A549 treated with AZD9567 at 1 μM for 4 hours (cell line): ENCODE measurements around the gene ANGPTL8. TPM values are rescaled to one million over a fixed set of nuclear protein-coding genes. Genes with fewer than 3 reads are reported as not detected.

Source experiments
- total RNA-seq: library from RNA; stranded (reverse); fragments of 200-300 nt; extraction: Qiagen RNA extraction; gene quantifications from 5 replicates; pipeline ENCODE4 v1.2.3, GENCODE V29; 2022; ENCODE audit not compliant: insufficient read depth

Gene ANGPTL8, protein sequence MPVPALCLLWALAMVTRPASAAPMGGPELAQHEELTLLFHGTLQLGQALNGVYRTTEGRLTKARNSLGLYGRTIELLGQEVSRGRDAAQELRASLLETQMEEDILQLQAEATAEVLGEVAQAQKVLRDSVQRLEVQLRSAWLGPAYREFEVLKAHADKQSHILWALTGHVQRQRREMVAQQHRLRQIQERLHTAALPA
- not detected in 5 replicates for total RNA-seq

DNA sequence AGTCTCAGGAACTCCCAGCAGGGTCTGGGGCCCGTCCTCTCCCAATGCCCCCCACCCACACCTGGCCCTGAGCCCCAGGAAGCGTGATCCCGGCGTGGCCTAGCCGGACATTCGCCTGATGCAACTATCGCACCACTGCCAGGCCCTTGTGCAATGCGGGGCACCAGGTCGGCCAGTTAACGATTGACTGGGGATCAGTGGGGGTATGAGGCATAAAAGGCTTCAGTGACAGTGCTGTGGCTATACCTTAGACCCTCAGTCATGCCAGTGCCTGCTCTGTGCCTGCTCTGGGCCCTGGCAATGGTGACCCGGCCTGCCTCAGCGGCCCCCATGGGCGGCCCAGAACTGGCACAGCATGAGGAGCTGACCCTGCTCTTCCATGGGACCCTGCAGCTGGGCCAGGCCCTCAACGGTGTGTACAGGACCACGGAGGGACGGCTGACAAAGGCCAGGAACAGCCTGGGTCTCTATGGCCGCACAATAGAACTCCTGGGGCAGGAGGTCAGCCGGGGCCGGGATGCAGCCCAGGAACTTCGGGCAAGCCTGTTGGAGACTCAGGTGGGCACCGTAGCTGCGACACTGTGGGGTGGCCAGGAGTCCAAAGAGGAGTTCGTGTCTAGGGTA lies at the start of gene ANGPTL8:
Gene ANGPTL8 (plus strand): TSS at position 243 of the 624 bp plus-strand sequence. CDS start 19 bp downstream, at position 262.

DNA sequence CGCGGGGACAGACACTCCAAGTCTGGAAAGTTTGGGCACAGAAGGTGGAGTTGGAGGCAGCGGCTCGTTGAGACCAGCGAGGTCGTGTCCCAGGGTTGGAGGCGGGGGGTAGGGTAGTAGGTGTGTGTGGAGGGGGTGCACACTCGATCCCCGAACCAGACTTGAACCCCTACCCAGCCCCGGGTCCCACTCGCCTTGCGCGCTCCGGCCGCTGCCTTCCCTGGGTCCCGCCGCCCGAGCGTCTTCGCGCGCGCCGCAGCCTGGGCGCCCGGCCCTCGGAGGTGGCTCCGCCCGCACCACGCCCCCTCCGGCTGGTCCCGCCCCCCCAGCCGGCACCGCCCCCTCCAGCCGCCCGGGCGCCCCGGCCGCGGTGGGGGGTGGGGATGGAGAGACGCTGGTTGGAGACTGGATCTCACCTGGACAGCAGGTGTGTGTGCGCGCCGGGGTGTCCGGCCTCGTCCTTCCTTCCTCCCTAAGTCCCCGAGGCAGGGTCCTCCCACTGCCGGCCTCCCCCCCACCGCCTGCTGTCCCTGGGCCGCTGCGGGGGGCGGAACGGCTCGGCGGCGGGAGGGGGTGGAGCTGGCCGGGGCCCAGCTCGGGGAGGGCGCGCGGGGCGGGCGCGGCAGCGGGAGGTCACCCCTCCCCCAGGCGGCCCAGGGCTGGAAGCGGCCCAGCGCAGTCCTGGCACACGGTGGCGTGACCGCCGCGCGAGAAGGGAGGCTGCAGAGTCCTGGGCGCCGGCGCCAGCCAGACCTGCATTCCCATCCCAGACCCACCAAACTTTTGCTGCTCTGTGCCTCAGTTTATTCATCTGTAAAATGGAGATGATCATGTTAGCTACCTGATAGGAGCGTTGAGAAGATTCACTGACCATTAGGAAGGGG lies 41.9 kb upstream of the ANGPTL8 start, which contains the start of gene KANK2:
Gene KANK2 (minus strand): TSS at position 255 of the 884 bp plus-strand sequence. CDS start 3,034 bp downstream, outside the sequence.

DNA sequence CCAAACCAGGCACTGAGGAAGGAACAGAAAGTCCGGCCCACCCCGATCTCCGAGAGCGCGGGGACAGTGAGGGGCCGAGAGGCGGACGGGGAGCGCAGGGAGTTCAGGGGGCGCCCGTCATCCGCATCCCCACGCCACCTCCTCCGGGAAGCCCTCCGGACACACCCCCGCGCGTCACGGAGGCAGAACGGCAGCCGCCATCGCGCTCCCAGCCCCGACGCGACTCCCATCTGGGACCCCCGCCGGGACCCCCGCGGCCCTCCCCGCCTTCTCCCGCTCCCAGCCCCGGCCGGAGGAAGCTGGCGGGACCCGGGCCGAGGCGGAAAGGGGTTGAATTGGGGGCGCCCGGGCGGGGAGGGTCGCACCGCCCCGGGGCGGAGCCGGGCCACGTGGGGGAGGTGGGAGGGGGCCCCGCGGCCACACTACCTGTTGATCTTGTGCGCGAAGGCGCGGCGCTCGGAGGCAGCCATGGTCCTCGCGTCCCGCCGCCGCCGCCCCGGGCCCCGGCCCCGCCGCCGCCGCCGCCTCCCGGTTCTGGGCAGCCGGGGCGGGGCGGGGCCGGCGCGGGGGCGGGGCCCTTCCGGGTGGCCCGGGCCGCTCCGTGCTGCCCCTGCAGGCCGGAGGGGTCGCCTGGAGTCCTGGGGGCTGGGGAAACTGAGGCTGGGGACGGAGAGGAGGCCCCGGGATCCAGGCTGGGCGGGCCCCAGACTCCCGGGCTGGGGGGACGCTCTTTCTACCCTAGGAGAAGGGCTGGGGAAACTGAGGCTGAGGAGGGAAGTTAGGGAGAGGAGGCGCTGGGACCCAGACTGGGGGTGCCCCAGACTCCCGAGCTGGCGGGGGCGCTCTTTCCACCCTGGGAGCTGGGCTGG lies 22.8 kb downstream of the ANGPTL8 start, which contains the start of gene DOCK6:
Gene DOCK6 (minus strand): TSS at position 554 of the 869 bp plus-strand sequence. CDS start 84 bp downstream, at position 470.

Other genes starting within 250 kb of the ANGPTL8 start
- 16.4 to 33.1 TPM (median 26.7 TPM) in 5 replicates for gene LDLR, start 150.2 kb upstream of the ANGPTL8 start, total RNA-seq
- gene SPC24, start 83.8 kb upstream of the ANGPTL8 start, total RNA-seq: 13.8 to 31.2 TPM (median 16.8 TPM) in 5 replicates
- 32.9 to 46.1 TPM (median 40.7 TPM) in 5 replicates for gene KANK2, start 42.1 kb upstream of the ANGPTL8 start, total RNA-seq
- 7.8 to 12.7 TPM (median 8.8 TPM) in 5 replicates for gene DOCK6, start 22.9 kb downstream of the ANGPTL8 start, total RNA-seq
- gene TSPAN16, start 56.5 kb downstream of the ANGPTL8 start, total RNA-seq: not detected in 5 replicates
- gene RAB3D, start 100.0 kb downstream of the ANGPTL8 start, total RNA-seq: 3.0 to 5.3 TPM (median 3.1 TPM) in 5 replicates
- 105 to 129 TPM (median 110 TPM) in 5 replicates for gene TMEM205, start 106.6 kb downstream of the ANGPTL8 start, total RNA-seq
- gene CCDC159, start 106.9 kb downstream of the ANGPTL8 start, total RNA-seq: 4.3 to 5.2 TPM (median 4.6 TPM) in 4 of 5 replicates, not detected in the other
- gene PLPPR2, start 115.8 kb downstream of the ANGPTL8 start, total RNA-seq: 9.8 to 10.4 TPM (median 10.2 TPM) in 5 replicates
- gene SWSAP1, start 135.0 kb downstream of the ANGPTL8 start, total RNA-seq: 2.1 to 2.3 TPM (median 2.2 TPM) in 4 of 5 replicates, not detected in the other
- gene EPOR, start 144.7 kb downstream of the ANGPTL8 start, total RNA-seq: 3.7 to 6.2 TPM (median 4.5 TPM) in 5 replicates
- gene RGL3, start 179.7 kb downstream of the ANGPTL8 start, total RNA-seq: 1.5 to 3.1 TPM (median 1.9 TPM) in 5 replicates
- gene ODAD3, start 195.5 kb downstream of the ANGPTL8 start, total RNA-seq: 0.67 to 1.9 TPM (median 1.1 TPM) in 4 of 5 replicates, not detected in the other
- gene PRKCSH, start 196.0 kb downstream of the ANGPTL8 start, total RNA-seq: 250 to 268 TPM (median 262 TPM) in 5 replicates
- 0.06 to 0.15 TPM (median 0.08 TPM) in 4 of 5 replicates, not detected in the other for gene ELAVL3, start 241.4 kb downstream of the ANGPTL8 start, total RNA-seq